Measurements from ENCODE around the gene PKD1.

PKD1 gene

DNA sequence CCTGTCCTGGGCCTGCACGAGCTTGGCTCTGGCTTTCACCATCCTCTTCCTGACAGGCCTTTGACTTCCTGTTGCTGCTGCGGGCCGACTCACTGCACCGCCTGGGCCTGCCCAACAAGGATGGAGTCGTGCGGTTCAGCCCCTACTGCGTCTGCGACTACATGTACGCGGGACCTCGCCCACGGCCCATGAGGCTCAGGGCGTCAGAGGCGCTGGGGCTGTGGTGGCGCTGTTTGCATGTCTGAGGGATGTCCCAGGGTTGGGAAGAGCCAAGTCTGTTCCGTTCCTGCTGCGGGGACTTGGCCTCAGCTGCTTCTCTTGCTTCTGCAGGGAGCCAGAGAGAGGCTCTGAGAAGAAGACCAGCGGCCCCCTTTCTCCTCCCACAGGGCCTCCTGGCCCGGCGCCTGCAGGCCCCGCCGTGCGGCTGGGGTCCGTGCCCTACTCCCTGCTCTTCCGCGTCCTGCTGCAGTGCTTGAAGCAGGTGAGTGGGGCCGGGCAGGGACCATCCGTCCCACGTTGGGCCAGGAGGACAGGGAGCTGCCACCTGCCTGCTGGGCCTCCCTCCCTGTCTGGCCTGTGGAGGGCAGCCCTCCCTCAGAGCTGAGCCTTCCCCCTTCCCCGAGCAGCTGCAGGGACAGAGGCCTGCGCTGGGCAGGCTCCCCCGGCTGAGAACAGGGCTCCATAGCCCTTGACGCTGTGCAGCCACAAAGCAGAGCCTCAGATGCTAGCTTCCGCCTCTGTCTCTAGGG, 64.1 kb downstream of the PKD1 start:
- DNase-seq (ENCODE audit: low read depth): no peak

DNA sequence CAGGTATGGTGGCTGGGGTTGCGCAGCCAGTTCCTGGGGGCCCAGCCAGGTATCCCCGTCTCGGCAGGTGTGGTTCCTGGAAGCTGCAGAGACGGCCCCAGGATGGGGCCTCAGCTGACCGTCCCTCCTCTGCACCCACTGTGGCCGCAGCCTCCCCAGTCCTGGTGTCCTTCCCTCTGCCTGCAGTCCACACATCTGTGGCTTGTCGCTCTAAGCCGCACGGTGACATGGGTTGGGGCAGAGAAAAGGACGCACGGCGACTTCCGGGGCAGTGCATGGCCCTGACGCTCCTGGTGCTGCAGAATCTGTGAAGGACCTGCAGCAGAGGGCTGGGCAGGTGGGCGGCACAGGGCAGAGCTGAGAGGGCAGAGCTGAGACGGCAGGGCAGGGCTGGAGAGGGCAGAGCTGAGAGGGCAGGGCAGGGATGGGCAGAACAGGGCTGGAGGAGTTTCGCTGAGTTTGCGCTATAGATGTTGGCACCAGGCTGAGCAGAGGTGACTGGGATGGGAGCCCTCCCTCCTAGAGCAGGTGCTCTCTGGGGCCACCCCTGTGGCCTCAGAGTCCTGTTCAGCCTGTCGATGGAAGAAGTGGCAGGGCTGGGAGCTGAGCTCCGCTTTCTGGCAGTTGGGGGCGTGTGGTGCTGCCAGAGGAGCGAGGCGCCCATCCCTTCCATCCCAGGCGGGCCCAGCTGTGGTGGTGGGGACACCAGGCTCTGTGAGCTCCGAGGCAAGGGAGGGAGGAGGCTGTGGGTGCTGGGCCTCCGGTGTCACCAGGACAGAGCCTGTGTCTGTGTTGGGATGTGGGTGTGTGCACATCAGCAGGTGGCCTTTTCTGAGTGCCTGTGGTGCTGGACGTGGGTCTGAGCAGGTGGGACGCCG, 64.9 kb downstream of the PKD1 start:
- DNase-seq (ENCODE audit: low read depth): no peak

- DNase-seq (ENCODE audit: low read depth): no peak
These were observed 69.6 kb downstream of the PKD1 start for GRCh38 chr16:2066139-2066538.

- no peak for DNase-seq (ENCODE audit: low read depth)
These were observed 71.2 kb downstream of the PKD1 start for GRCh38 chr16:2064368-2064945.

DNA sequence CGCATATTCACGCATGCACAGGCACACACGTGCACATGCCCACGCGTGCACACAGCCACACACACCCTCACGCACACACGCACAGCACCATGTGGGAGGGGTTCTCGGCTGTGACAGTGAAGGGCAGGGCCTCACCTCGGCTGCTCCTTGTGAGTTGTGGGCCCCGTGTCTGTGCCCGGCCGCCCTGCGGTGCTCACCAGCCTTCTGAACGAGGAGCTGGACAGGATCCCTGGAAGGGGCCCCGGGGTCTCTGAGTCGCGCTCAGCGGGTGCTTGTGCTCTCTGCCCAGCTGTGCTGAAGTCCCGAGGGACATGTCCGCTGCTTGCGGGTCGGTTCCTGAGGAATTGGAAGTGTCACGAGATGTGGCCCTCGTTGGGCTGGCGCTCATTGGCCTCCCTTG, 71.8 kb downstream of the PKD1 start:
- DNase-seq (ENCODE audit: low read depth): no peak

DNA sequence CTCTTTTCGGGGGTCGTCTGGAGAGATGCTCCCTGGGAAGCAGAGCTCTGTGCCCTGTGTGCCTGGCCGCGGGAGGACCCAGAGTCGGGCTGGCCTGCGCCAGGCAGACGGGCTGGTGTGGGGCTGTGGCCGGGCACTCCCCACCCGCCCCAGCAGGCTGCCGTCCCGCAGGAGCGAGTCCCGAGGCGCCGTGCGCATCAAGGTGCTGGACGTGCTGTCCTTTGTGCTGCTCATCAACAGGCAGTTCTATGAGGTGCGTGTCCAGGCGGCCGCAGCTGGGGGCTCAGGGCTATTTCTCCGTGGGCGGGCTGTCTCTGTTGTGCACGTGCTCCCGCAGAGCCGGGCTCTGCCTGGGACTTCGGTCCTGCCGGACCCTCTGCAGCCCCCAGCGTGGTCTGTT, 72.9 kb downstream of the PKD1 start:
- DNase-seq (ENCODE audit: low read depth): no peak

- no peak for DNase-seq (ENCODE audit: low read depth)
These were observed 74.2 kb downstream of the PKD1 start for GRCh38 chr16:2061526-2061925.

DNA sequence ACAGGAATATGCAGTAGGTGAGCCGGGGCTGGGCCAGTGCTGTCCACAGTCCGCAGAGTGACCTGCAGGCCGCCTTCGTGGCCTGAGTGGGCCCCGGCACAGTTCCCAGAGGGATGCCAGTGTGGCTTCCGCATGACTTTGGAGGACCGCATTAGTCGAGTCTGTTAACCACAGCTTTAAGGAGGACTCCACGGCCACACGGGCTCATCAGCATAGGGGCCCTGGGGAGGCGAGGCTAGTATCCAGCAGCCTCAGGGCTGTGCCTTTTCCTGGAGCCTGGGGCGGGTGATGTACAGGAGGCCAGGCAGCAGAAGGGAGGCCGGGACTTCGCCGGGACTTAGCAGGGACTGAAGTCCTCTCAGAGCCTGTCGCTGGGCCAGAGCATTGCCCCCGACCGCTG, 74.7 kb downstream of the PKD1 start:
- DNase-seq (ENCODE audit: low read depth): no peak

GRCh38 chr16:2060346-2060745, 75.4 kb downstream of the PKD1 start:
- no peak for DNase-seq (ENCODE audit: low read depth)

- DNase-seq (ENCODE audit: low read depth): no peak
These were observed 76.8 kb downstream of the PKD1 start for GRCh38 chr16:2058872-2059271.

DNA sequence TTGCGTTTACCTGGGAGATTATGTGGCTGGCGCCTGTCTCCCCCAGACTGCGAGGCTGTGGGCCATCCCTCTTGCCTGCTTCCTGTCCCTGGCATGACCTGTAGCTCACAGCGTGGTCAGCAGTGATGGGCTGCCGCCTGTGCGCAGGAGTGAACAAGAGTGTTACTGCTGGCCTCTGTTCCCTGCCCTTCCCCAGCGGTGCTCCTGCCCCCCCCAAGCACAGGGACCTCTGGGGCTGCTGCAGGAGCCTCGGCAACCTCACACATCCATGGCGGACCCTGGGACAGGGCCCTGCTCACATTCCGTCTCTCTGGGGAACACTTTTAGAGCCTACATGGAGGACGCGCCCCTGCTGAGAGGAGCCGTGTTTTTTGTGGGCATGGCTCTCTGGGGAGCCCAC, 77.3 kb downstream of the PKD1 start:
- no peak for DNase-seq (ENCODE audit: low read depth)

- no peak for DNase-seq (ENCODE audit: low read depth)
These were observed 78.3 kb downstream of the PKD1 start for GRCh38 chr16:2057438-2057837.

GRCh38 chr16:2056681-2057407, 78.9 kb downstream of the PKD1 start:
- no peak for DNase-seq (ENCODE audit: low read depth)

DNA sequence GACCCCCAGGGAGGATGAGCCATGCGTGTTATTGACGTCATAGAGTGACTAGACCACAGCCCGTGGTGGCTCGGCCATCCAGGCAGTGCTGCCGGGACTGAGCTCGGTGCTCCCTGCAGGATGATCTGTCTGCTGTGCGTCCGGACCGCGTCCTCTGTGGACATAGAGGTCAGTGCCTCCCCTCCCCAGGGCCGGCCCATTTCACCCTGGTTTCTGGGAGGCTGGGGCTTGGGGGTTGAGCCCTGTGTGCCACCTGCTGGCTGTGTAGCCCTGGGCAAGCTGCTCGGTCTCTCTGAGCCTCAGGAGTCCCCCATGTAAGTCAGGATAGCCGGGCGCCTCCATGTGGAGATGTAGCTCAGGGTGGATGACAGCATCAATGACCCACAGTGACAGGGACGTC, 79.6 kb downstream of the PKD1 start:
- no peak for DNase-seq (ENCODE audit: low read depth)

DNA sequence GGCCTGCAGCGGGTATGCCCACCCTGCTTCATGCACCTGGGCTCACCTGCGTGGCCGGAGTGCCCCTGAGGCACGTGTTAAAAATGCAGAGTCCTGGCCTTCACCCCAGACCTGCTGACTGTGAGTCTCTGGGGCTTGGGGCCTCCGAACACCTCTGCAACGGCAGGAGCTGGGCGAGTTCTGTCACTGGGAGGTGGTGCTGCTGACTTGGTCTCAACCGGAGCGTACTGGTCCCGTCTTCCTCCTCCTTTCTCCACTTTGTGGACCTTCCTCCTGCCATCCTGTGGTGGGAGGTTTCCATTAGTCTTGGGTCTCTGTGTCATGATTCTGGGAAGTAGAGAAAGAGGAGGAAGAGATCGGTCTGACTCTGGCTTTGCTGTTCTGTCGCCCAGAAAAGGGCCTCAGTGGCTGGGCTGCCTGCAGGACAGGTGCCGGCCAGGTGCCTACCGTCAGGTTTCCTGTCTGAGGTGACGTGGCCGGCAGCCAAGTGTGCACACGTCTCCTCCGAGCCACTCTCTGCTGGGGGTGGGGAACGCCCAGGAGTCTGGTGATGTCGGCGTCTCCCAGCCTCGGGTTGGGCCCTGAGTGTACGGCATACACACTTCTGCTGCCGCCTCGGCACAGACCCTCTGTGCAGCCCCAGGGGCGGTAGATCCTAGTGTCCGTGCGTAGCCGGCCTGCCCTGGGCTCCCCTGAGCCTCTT, 81.0 kb downstream of the PKD1 start:
- no peak for DNase-seq (ENCODE audit: low read depth)

- DNase-seq (ENCODE audit: low read depth): no peak
These were observed 81.8 kb downstream of the PKD1 start for GRCh38 chr16:2053897-2054296.

GRCh38 chr16:2053211-2053610, 82.5 kb downstream of the PKD1 start:
- DNase-seq (ENCODE audit: low read depth): no peak

- peak; percentile 31 for DNase-seq (ENCODE audit: low read depth)
These were observed 87.6 kb downstream of the PKD1 start for GRCh38 chr16:2048116-2048543.

- DNase-seq (ENCODE audit: low read depth): peak; percentile 97
These were observed 88.2 kb downstream of the PKD1 start, which contains the start of the genes NTHL1 and TSC2 for GRCh38 chr16:2047330-2048115. NTHL1 (minus strand) TSS chr16:2047834; CDS start chr16:2047823, 11 bp downstream. TSC2 (plus strand) TSS chr16:2047985; CDS start chr16:2048616, 631 bp downstream.

- no peak for DNase-seq (ENCODE audit: low read depth)
These were observed 88.8 kb downstream of the PKD1 start for GRCh38 chr16:2046893-2047329.
